LNCaP clone FGC (cell line): ENCODE measurements around the gene ZNF292.

Source experiments
- DNase-seq: peaks from one replicate; pipeline ENCODE4 v3.0.0-alpha.2; 2011; ENCODE audit warnings: low read depth
- H3K4me3 ChIP-seq: 2 replicates; pipeline ENCODE4 v1.5.1; 2011; ENCODE audit warnings: mild to moderate bottlenecking, low read depth, low read length, control low read depth
- CTCF ChIP-seq: IDR thresholded peaks from 2 replicates; pipeline ENCODE4 v1.5.1; 2012; ENCODE audit warnings: mild to moderate bottlenecking; ENCODE audit not compliant: control insufficient read depth, insufficient read depth; ENCODE audit errors: extremely low read depth

The ZNF292 gene

DNA sequence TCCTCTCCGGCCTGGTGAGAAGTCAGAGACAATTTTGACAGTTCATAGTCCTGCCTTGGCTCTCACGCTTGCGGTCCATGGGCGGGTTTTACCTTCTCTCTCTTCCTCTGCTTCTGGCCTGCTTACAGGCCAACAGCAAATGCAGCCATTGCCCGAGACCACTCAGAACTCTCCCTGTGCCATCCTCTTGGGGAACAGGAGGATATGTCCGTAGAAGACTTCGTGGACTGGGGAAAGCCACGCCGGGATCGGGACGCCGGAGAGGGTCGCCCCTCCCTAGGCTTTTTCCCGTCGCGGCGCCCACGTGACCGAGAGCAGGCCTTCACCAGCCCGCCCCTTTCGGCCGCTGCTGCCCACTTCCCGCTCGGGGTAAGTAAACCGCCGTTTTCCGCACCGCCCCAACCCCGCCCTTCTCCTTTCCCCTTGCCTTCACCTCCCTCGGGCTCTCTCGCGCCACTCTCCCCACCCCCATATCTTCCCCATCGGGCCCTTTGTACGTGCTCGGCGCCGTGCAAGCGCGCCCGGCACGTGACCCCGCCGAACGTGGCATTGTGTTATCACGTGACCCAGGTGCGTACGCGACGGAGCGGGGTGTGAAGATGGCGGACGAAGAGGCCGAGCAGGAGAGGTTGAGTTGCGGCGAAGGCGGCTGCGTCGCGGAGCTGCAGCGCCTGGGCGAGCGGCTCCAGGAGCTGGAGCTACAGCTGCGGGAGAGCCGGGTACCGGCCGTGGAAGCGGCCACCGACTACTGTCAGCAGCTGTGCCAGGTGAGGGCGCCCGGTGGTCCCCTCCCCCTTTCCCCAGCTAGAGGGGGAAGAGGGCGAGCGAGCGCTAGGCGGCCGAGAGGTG is at the start of gene ZNF292:
Gene ZNF292, plus strand, starts transcription at position 573 of the 849 bp plus-strand sequence. Its CDS starts 27 bp downstream, at position 600.
- peak; percentile 68 for DNase-seq
- peak within 1 kb of the TSS; percentile 73 for H3K4me3 ChIP-seq
- no peak for TF ChIP-seq CTCF

- no peak overlapping the region for H3K4me3 ChIP-seq
- no peak for DNase-seq
- no peak for TF ChIP-seq CTCF
Measured at GRCh38 chr6:87105823-87106222, 49.5 kb upstream of the ZNF292 start.

GRCh38 chr6:87110636-87111035 is 44.7 kb upstream of the ZNF292 start:
- TF ChIP-seq CTCF = no peak
- H3K4me3 ChIP-seq = no peak overlapping the region
- no peak for DNase-seq

GRCh38 chr6:87115402-87116135 is 39.8 kb upstream of the ZNF292 start:
- no peak overlapping the region for H3K4me3 ChIP-seq
- no peak for DNase-seq
- no peak for TF ChIP-seq CTCF

DNA sequence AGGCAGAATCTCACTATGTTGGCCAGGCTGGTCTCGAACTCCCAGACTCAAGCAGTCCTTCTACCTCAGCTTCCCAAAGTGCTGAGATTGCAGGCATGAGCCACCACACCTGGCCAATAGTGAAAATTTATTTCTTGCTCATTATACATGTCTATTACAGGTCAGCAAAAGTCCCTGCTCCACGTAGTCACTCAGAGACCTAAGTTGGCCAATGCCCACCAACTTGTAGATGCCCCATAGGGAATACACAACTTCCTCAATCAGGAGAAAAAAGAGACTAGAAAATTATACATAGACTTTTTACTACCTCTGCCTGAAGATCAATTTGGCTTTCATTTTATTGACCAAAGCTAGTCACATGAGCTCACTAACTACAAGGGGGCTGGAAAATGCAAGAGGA is 38.4 kb upstream of the ZNF292 start:
- TF ChIP-seq CTCF = no peak
- H3K4me3 ChIP-seq = no peak overlapping the region
- DNase-seq = no peak

- TF ChIP-seq CTCF = no peak
- no peak for DNase-seq
- H3K4me3 ChIP-seq = no peak overlapping the region
Measured at GRCh38 chr6:87118054-87118453, 37.3 kb upstream of the ZNF292 start.

GRCh38 chr6:87122477-87122876 is 32.9 kb upstream of the ZNF292 start:
- no peak overlapping the region for H3K4me3 ChIP-seq
- TF ChIP-seq CTCF = no peak
- no peak for DNase-seq
